Smooth muscle cell (in vitro differentiated cells): ENCODE measurements around the gene GALNS. TPM values are rescaled to one million over a fixed set of nuclear protein-coding genes. Genes with fewer than 3 reads are reported as not detected.
"Not testable (repeated sequence)": the region's sequence is repeated elsewhere in the genome, so short reads cannot be mapped to it uniquely, and the experiment has no call there.

Experiments
- DNase-seq: peaks from one replicate; lab custom pipeline; 2025; ENCODE audit not compliant: unreplicated experiment; lab: John Stamatoyannopoulos, UW
- H2AFZ ChIP-seq: fragments of 200-600 bp; sonication (generic); 2 replicates; pipeline ENCODE4 v1.6.0; 2016; ENCODE audit warnings: antibody characterized with exemption, low read depth, mild to moderate bottlenecking
- H3F3A ChIP-seq: fragments of 200-600 bp; sonication (generic); 2 replicates; pipeline ENCODE4 v1.6.0; 2017; ENCODE audit warnings: antibody characterized with exemption, low read depth
- H3K27ac ChIP-seq: fragments of 200-600 bp; sonication (generic); 2 replicates; pipeline ENCODE4 v1.5.1; 2016; ENCODE audit warnings: low read depth, mild to moderate bottlenecking
- H3K27me3 ChIP-seq: fragments of 200-600 bp; sonication (generic); 2 replicates; pipeline ENCODE4 v1.6.1; 2016; ENCODE audit warnings: low read depth, mild to moderate bottlenecking
- H3K36me3 ChIP-seq: fragments of 200-600 bp; sonication (generic); 2 replicates; pipeline ENCODE4 v1.5.1; 2016; ENCODE audit warnings: low read depth
- H3K4me1 ChIP-seq: fragments of 200-600 bp; sonication (generic); 2 replicates; pipeline ENCODE4 v1.5.1; 2016; ENCODE audit warnings: low read depth
- H3K4me2 ChIP-seq: fragments of 200-600 bp; sonication (generic); 2 replicates; pipeline ENCODE4 v1.6.0; 2016; ENCODE audit warnings: mild to moderate bottlenecking
- H3K4me3 ChIP-seq: fragments of 200-600 bp; sonication (generic); 2 replicates; pipeline ENCODE4 v1.5.1; 2016; ENCODE audit warnings: mild to moderate bottlenecking
- H3K79me2 ChIP-seq: fragments of 200-600 bp; sonication (generic); 2 replicates; pipeline ENCODE4 v1.6.0; 2016; ENCODE audit warnings: low read depth, mild to moderate bottlenecking
- H3K9ac ChIP-seq: fragments of 200-600 bp; sonication (generic); 2 replicates; pipeline ENCODE4 v1.6.0; 2016; ENCODE audit warnings: low read depth
- H3K9me3 ChIP-seq: fragments of 200-600 bp; sonication (generic); replicated peaks from 2 replicates; pipeline ENCODE4 v1.5.1; 2016; ENCODE audit warnings: low read depth
- H4K20me1 ChIP-seq: fragments of 200-600 bp; sonication (generic); 2 replicates; pipeline ENCODE4 v1.6.0; 2016; ENCODE audit warnings: low read depth
- CTCF ChIP-seq: fragments of 200-600 bp; sonication (generic); IDR thresholded peaks from 2 replicates; pipeline ENCODE4 v1.5.1; 2017; ENCODE audit warnings: borderline replicate concordance, mild to moderate bottlenecking, antibody characterized with exemption; ENCODE audit not compliant: insufficient read depth, poor library complexity, severe bottlenecking
- WGBS: methylation state at CpG from one replicate; pipeline ENCODE4 v1.1.7; 2016; ENCODE audit warnings: low lambda C conversion rate; 5-methylcytosine and 5-hydroxymethylcytosine counted together
- polyA plus RNA-seq: library from polyadenylated mRNA; unstranded; fragments of >200 nt; fragmentation: Nextera tagmentation; extraction: Ambion mirVana; gene quantifications from 2 replicates; pipeline ENCODE4 v1.2.1, GENCODE V29; 2016
- total RNA-seq: library from RNA; depleted of rRNA; stranded (reverse); fragments of >200 nt; gene quantifications from 2 replicates; pipeline ENCODE4 v1.2.3, GENCODE V29; 2014

Gene GALNS
- total and polyA plus RNA-seq, 2 experiments from 2014 or later, result 20.8 to 21.3 TPM

GRCh38 chr16:88825146-88825545 is 31.6 kb downstream of the GALNS start:
- Histone ChIP-seq H3K27me3 (no peaks in the 10 kb centered on the region), H4K20me1 (no peaks in the 10 kb centered on the region), H3K4me1 (no peaks in the 10 kb centered on the region), H3K27ac (no peak overlapping the region), H3F3A (no peaks in the 10 kb centered on the region), H3K9me3 (no peaks in the 10 kb centered on the region), H3K4me3 (no peak overlapping the region), H3K79me2 (no peaks in the 10 kb centered on the region), H3K36me3 (no peaks in the 10 kb centered on the region), H2AFZ (no peak overlapping the region), H3K9ac (no peak overlapping the region), H3K4me2 (no peak overlapping the region)
- 100% methylated on average over 2 of the region's 12 CpGs for whole genome bisulfite sequencing
- DNase-seq, result no peak
- TF ChIP-seq CTCF, result no peak

GRCh38 chr16:88824256-88825077 is 32.3 kb downstream of the GALNS start:
- TF ChIP-seq CTCF, result no peak
- 95% methylated on average over 33 of the region's 33 CpGs for WGBS

GRCh38 chr16:88823646-88824045 is 33.1 kb downstream of the GALNS start:
- not testable (repeated sequence) for H3K4me1 ChIP-seq, H3K9ac ChIP-seq, H3K27me3 ChIP-seq, H3K36me3 ChIP-seq, H3K9me3 ChIP-seq, H3K27ac ChIP-seq, H3F3A ChIP-seq, H2AFZ ChIP-seq, H3K79me2 ChIP-seq, DNase-seq, H3K4me2 ChIP-seq, H4K20me1 ChIP-seq, H3K4me3 ChIP-seq
- 98% methylated on average over 15 of the region's 31 CpGs for WGBS

More at GRCh38 chr16:88824256-88825077, 32.3 kb downstream of the GALNS start:
- no peaks in the 10 kb centered on the region for H3K27me3 ChIP-seq
- H3K27ac ChIP-seq, result no peak overlapping the region
- DNase-seq, result no peak
- no peak overlapping the region for H3K4me2 ChIP-seq
- H3F3A ChIP-seq, result no peaks in the 10 kb centered on the region
- no peaks in the 10 kb centered on the region for H4K20me1 ChIP-seq
- no peak overlapping the region for H3K9ac ChIP-seq
- H3K4me1 ChIP-seq, result no peaks in the 10 kb centered on the region
- H3K4me3 ChIP-seq, result no peak overlapping the region
- no peaks in the 10 kb centered on the region for H3K36me3 ChIP-seq
- H3K9me3 ChIP-seq, result no peaks in the 10 kb centered on the region
- no peaks in the 10 kb centered on the region for H3K79me2 ChIP-seq
- H2AFZ ChIP-seq, result no peak overlapping the region

GRCh38 chr16:88822281-88823040 is 34.3 kb downstream of the GALNS start:
- 97% methylated on average over 23 of the region's 24 CpGs for WGBS
- Histone ChIP-seq H3K36me3 (no peaks in the 10 kb centered on the region), H2AFZ (no peak overlapping the region), H3F3A (no peaks in the 10 kb centered on the region), H3K4me3 (no peak overlapping the region), H3K4me1 (no peaks in the 10 kb centered on the region), H3K4me2 (no peak overlapping the region), H3K27ac (no peak overlapping the region), H3K9ac (no peak overlapping the region), H3K27me3 (no peaks in the 10 kb centered on the region), H4K20me1 (no peaks in the 10 kb centered on the region), H3K9me3 (no peaks in the 10 kb centered on the region), H3K79me2 (no peaks in the 10 kb centered on the region)
- no peak for DNase-seq
- no peak for TF ChIP-seq CTCF
